ENCODE data around the gene RHOF. TPM values are rescaled to one million over a fixed set of nuclear protein-coding genes. Genes with fewer than 3 reads are reported as not detected.

Gene RHOF
- total and polyA plus RNA-seq, 2 of the 8 experiments (the other 6 are each of a cell fraction or from before 2014, with no cell fraction given) = 23.8 to 31.9 TPM

DNA sequence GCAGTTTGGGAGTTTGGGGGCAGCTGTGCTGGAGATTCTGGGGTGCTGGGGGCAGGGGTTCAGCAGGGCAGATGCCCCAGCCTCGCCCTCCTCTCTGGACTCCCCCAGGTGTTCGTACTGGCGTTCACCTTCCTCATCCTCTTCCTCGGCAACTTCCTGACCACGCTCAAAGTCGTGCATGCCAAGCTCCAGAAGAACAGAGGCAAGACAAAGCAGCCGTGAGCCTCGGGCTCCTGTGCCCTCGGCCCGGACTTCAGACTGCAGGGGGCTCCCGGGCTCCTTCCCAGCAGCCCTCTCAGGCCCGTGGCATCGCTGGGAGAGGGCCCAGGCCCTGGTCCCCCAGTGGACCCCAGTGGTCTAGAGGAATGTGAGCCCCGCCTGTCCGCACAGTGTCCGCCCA lies 18.0 kb downstream of the RHOF start (continued):
- TF ChIP-seq JUN (IDR thresholded peaks at IDR 0.05; ENCODE audit: low read depth, low read length) = no peak
- no peak for TF ChIP-seq HDAC6 (IDR thresholded peaks at IDR 0.05; ENCODE audit: low read depth, low read length)
- TF ChIP-seq RXRA (IDR thresholded peaks at IDR 0.05; ENCODE audit: insufficient read depth, low read depth, low read length) = no peak
- no peak for TF ChIP-seq RFX5 (IDR thresholded peaks at IDR 0.05; ENCODE audit: borderline replicate concordance, low read depth, low read length)
- TF ChIP-seq BRCA1 (IDR thresholded peaks at IDR 0.05; ENCODE audit: low read depth, low read length) = no peak
- TF ChIP-seq YY1 (IDR thresholded peaks at IDR 0.05; ENCODE audit: low read depth, low read length) = no peak
